ENCODE measurements around the gene TSPYL1.

DNA sequence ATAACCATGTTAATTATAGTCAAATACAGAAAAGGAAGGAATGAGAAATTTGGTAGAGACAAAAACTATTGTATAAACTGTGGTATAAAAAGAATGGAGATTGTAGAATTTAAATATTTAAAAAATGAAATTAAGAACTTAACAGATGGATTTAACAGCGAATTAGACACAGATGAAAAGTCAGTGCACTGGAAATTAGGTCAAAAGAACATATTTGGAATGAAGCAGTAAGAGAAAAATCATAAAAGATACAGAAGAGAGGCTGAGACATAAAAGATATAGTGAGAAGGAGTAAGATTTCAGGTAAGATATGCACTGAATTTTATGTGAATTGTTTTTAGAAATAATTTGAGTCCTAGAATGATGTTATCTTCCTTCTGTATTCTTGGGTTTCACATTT is 39.9 kb downstream of the TSPYL1 start:
- TF ChIP-seq EP300 (IDR thresholded peaks at IDR 0.05) (no peak), POLR2A (IDR thresholded peaks at IDR 0.05) (no peak)
- TF ChIP-seq, protein P1, sequence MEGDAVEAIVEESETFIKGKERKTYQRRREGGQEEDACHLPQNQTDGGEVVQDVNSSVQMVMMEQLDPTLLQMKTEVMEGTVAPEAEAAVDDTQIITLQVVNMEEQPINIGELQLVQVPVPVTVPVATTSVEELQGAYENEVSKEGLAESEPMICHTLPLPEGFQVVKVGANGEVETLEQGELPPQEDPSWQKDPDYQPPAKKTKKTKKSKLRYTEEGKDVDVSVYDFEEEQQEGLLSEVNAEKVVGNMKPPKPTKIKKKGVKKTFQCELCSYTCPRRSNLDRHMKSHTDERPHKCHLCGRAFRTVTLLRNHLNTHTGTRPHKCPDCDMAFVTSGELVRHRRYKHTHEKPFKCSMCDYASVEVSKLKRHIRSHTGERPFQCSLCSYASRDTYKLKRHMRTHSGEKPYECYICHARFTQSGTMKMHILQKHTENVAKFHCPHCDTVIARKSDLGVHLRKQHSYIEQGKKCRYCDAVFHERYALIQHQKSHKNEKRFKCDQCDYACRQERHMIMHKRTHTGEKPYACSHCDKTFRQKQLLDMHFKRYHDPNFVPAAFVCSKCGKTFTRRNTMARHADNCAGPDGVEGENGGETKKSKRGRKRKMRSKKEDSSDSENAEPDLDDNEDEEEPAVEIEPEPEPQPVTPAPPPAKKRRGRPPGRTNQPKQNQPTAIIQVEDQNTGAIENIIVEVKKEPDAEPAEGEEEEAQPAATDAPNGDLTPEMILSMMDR (IDR thresholded peaks at IDR 0.05) = no peak

Measured in suprapubic skin (tissue), 3 donors.